ENCODE data around the gene PCGF3. TPM values are rescaled to one million over a fixed set of nuclear protein-coding genes. Genes with fewer than 3 reads are reported as not detected.
"Not testable (repeated sequence)": the region's sequence is repeated elsewhere in the genome, so short reads cannot be mapped to it uniquely, and the experiment has no call there.

Gene PCGF3
- total RNA-seq, 1 donor from 2014 or later: 82.7 TPM

DNA sequence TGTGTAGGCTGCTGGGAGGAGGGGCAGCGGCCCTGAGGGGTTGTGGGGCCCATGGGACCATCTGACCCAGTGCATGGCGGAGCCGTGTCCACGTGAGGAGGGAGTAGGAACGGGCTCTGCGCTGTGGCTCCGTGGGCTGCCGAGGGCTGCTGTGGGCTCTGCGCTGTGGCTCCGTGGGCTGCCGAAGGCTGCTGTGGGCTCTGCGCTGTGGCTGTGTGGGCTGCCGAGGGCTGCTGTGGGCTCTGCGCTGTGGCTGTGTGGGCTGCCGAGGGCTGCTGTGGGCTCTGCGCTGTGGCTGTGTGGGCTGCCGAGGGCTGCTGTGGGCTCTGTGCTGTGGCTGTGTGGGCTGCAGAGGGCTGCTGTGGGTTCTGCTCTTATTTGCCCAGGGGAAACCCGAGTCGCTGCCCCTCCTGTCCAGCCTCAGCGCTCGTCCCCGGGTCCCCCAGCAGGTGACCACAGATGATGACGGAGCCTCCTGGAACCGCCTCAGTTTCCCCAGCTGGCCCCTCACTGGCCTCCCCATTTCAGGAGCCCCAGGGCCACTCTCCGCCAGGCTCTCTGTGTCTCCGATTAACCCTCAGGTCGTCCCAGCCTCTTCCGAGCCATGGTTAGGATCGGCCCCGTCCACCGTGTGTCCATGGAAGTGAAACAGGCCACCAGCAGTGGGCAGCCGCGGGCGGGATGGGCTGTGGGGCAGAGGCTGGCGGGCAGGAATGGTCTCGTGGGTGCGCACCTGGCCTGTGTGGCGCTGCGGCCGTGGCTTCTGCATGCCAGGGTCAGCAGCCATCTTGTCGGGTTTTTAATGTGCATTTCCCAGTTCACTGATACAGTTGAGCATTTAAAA, 20.0 kb downstream of the PCGF3 start:
- DNase-seq: no peak

DNA sequence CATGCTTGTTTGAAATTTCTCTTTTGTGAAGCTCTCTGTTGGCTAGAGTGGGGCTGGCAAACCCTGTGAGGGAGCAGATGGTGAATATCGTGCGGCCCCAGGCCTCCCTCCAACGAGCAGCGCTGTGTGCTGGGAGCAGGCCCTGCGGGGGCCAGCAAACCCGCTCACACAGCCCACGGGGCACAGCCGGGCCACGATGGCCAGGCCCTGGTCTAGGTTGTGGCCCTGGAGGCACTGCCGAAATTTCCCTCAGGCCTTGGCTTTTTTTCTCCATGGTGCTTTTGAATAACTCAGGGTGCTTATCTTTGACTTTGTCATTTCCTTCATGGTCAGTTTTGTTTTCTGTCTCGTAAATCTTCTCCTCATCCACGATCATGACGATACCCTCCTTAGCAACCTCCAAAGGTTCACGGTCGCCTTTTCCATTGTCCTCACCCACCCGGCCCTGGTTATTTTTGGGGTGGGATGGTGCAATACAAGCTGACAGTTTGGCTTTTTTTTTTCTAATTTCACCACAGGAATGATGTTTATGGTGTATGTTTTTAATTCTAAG, 20.7 kb downstream of the PCGF3 start:
- no peak for DNase-seq

DNA sequence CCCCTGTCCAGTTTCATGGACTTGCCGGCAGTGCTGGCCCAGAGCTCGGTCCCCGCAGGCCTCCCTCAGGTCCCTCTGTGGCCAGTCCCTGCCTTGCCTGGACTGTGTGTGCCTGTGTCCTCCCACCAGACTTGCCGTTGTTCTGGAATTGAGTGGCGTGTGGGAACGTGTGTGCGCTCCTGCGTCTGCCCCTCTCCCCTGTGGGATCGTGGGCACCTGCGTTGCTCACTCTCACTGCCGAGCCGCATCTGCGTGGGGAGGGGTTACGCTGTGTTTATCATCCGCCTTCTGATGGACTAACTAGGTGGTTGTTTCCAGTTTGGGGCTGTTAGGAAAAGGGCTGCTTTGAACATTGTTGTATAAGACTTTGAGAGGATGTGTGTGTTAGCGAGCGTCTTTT, 21.2 kb downstream of the PCGF3 start:
- no peak for DNase-seq

- no peak for DNase-seq
Measured at GRCh38 chr4:727576-727975, 21.9 kb downstream of the PCGF3 start.

- DNase-seq: no peak
Measured at GRCh38 chr4:729336-730315, 24.0 kb downstream of the PCGF3 start.

- DNase-seq: no peak
Measured at GRCh38 chr4:730511-730910, 24.9 kb downstream of the PCGF3 start.

DNA sequence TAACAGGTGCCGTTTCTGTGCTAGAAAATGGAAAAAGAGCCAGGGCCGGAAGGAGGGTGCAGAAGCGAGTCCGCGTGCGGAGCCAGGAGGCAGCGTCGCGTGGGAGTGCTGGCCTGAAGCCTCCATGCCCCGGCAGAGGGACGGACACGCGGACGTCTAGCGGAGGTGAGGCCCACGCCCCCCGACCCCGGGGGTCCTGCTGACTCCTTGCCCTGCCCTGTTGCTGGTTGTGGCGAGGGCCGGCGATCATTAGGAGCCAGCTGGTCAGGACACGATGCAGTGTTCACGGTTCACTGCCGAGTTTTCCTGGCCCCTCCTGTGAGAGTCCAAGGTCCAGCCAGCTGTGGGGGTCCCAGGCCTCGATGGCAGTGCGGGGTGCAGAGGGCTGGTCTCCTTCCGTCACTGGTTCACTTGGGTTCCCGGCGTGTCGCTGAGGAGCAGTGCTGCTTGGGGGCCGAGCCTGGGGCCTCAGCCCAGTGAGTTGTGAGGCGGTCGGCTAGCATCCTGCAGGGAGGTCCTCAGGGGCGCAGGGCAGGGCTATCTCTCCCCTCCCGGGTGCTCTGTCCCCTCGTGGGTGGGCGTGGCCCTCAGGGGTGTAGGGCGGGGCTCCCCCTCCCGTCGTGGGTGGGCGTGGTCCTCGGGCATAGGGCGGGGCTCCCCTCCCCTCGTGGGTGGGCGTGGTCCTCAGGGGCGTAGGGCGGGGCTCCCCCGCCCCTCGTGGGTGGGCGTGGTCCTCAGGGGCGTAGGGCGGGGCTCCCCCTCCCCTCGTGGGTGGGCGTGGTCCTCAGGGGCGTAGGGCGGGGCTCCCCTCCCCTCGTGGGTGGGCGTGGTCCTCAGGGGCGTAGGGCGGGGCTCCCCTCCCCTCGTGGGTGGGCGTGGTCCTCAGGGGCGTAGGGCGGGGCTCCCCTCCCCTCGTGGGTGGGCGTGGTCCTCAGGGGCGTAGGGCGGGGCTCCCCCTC, 25.6 kb downstream of the PCGF3 start:
- not testable (repeated sequence) for DNase-seq

GRCh38 chr4:731954-732353, 26.3 kb downstream of the PCGF3 start:
- not testable (repeated sequence) for DNase-seq

GRCh38 chr4:732486-732885, 26.9 kb downstream of the PCGF3 start:
- DNase-seq: no peak

DNA sequence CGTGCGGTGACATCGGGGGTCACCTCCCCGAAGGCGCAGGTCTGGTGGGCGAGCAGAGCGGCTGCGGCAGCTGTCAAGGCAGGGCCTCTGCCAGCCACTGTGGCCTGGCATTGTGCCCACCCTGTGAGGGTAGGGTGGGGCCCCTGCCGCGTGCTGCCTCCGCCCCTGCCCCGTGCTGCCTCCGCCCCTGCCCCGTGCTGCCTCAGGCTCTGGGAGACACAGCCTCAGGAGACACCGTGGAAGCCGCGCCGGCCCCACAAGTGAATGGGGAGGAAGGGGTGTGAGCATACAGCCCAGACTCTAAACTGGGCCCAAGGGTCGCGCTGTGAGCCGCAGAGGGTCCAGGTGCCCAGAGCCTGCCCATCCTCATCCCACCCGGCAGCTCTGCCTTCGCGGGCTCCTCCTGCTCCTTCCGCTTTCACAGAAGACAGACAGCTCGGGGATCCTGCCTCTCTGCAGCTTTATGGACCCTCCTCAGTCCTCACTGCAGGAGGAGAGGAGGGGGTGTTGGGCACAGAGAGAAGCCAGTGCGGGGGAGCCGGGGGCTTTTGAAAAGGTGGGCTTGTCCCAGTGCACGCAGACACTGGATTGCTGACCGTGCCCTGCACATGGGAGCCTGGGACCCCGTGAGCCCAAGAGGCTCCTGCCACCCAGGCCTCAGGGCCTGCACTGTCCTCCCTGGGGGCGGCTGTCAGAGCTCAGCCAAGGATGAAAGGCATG, 27.4 kb downstream of the PCGF3 start:
- no peak for DNase-seq

DNA sequence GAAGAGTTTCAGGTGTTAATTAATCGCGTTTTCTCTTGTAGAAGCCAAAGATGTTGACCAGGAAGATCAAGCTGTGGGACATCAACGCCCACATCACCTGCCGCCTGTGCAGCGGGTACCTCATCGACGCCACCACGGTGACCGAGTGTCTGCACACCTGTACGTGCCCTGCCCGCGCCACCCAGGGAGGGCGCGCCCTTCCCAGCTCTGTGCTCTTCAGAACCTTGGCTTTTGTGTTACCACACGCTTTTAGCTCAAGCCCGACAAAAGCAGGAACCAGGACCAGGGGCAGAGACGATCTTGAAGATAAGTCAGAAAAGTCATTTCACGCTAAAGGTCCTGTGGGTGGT, 28.0 kb downstream of the PCGF3 start:
- no peak for DNase-seq

DNA sequence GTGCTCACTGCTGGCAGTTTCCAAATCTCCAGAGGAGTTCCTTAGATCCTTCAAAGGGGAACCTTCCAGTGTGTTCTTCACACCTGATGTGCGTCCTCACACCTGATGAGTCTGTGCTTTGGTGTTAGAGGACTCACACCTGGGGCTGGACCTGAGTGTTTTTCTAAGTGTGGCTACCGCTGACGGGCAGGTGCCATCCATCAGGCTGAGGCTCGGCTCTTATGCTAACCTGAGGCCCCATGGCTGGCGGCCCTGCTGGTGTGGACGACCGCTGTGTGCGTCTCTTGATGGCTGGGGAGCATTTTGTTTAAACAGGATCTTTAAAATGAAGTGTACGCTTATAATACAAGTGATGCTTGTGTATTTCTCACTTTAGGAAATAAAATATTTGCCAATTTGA, 28.4 kb downstream of the PCGF3 start:
- no peak for DNase-seq

DNA sequence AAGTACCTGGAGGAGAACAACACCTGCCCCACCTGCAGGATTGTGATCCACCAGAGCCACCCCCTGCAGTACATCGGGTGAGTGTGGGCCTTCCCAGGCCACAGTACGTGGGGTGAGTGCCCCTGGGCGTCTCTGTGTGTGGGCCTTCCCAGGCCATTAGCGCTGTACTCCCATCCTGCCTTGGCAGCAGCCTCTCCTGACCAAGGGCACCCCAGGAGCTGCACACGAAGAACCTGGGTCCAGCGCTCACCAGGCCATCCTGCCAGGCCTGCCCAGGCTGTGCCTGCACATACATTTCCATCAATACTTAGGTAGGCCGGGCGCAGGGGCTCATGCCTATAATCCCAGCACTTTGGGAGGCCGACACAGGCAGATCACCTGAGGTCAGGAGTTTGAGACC, 29.3 kb downstream of the PCGF3 start:
- no peak for DNase-seq

DNA sequence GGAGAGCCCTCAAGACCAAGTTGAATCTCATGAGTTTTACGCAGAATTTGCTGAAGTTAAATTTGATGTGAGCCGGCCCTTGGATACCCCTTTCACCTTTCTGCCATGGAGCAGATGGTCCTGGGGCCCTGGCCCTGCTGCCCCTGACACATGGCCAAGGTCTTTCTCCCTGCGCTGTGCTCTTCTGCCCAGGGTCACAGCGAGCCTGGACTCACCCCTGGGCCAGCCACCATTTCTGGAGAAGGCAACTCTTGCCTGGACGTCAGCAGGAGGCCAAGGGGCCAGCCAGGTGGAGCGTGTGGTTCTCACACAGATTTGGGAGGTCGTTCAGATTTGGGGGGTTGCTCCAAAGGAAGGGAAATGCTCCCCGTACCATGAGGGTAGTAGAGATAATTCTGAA, 30.0 kb downstream of the PCGF3 start:
- no peak for DNase-seq

DNA sequence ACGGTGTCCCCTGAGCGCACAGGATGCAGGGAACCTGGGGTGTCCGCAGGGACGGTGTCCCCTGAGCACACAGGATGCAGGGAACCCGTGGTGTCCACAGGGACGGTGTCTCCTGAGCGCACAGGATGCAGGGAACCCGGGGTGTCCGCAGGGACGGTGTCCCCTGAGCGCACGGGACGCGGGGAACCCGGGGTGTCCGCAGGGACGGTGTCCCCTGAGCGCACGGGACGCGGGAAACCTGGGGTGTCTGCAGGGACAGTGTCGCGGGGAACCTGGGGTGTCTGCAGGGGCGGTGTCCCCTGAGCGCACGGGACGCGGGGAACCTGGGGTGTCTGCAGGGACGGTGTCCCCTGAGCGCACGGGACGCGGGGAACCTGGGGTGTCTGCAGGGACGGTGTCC, 30.9 kb downstream of the PCGF3 start:
- not testable (repeated sequence) for DNase-seq

DNA sequence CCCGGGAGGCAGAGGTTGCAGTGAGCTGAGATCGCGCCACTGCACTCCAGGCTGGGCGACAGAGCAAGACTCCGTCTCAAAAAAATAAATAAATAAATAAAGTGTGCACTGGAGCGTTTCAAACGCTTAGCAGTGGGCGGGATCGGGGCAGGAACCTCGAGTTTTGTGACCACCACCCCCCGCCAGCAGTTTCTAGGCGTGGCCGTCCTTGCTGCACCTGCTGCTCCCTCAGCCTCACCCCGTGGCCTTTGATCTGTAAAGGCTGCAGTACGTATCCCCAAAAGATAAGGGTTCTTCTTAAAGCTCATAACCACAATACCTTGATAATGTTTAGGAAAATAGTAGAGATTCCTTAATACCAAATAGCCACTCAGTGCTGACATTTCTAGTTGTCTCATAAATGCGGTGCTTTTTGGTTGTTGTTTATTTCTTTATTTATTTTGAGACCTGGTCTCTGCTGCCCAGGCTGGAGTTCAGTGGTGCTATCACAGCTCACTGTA, 33.2 kb downstream of the PCGF3 start:
- no peak for DNase-seq

- no peak for DNase-seq
Measured at GRCh38 chr4:739569-739968, 33.9 kb downstream of the PCGF3 start.

DNA sequence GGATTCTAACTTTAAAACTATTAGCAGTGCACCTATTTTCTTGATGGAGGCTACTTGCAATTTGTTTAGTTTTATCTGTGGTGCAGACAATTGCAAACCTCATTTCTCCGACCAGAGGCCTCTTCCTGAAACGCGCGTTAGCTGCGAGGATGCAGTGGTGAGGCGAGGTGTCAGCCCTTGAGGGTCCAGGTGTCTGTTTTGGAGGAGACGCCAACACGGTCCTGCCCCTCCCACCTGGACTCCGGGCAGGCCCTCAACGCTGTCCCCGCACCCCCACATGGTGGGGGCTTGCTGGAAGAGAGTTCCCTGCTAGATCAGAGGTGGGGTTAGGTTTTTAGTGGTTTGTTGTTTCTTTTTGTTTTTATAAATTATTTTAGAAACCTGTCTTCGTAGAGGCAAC, 34.4 kb downstream of the PCGF3 start:
- DNase-seq: no peak

GRCh38 chr4:740656-741282, 35.1 kb downstream of the PCGF3 start:
- DNase-seq: no peak

- DNase-seq: no peak
Measured at GRCh38 chr4:742096-742741, 36.6 kb downstream of the PCGF3 start.
